ENCODE measurements around the gene CHEK1. TPM values are rescaled to one million over a fixed set of nuclear protein-coding genes. Genes with fewer than 3 reads are reported as not detected.

Gene CHEK1
- total RNA-seq, 1 donor from 2014 or later: 161 TPM

DNA sequence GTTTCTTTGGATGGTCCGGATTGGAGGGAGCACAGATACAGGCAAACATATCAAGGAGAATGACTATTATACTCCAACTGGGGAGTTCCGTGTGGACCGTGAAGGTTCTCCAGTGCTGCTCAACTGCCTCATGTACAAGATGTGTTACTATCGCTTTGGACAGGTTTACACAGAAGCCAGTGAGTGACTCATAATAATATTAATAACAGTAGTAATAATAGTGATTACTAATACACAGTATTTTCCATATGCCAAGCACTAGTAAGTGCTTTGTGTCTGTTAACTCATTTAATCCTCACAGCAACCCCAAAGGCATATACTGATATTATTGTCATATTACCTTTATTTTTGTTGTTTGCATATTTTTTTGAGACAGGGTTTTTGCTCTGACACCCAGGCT, 6.6 kb upstream of the CHEK1 start:
- H3K27me3 ChIP-seq: no peaks in the 10 kb centered on the region
- H3K36me3 Mint-ChIP-seq: peaks cover 20% of the 10 kb centered on the region
- peaks cover 17% of the 10 kb centered on the region for H3K36me3 ChIP-seq

DNA sequence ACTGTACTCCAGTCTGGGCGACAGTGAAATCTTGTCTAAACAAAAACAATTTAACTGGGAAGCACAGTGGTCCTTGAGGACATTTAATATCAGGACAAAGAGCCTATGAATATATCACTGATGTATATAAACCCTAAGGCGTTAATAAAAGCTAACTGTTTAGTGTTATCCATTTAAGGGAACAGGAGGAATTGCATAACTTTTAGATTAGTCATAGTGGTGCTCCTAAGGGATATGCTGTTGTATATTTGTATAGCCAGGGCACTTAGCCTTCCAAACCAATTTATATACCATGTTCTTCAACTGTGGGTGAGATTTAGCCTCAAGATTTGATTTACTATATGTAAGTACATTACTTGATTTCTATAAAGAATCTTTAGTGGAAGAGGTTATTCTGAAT, 3.0 kb upstream of the CHEK1 start:
- Histone ChIP-seq H3K27ac (no peak overlapping the region), H3F3A (ENCODE audit: low read depth) (peaks cover 32% of the 10 kb centered on the region), H3K9me3 (ENCODE audit: low read depth) (no peaks in the 10 kb centered on the region), H3K27me3 (no peaks in the 10 kb centered on the region), H3K36me3 (peaks cover 6% of the 10 kb centered on the region), H4K20me1 (ENCODE audit: low read depth) (no peaks in the 10 kb centered on the region), H2AFZ (replicated peaks) (no peak overlapping the region), H3K4me3 (no peak overlapping the region), H3K4me2 (no peak overlapping the region), H3K79me2 (ENCODE audit: low read depth) (peaks cover 15% of the 10 kb centered on the region), H3K4me1 (peaks cover 8% of the 10 kb centered on the region), H3K9ac (no peak overlapping the region)
- Mint-ChIP-seq H3K27me3 (ENCODE audit: insufficient read depth, low read depth) (peaks cover 3% of the 10 kb centered on the region), H3K9me3 (no peaks in the 10 kb centered on the region), H3K4me3 (no peak overlapping the region), H3K27ac (no peak overlapping the region), H3K36me3 (peaks cover 10% of the 10 kb centered on the region), H3K4me1 (peaks cover 7% of the 10 kb centered on the region)
- DNase-seq (ENCODE audit: low spot score): no peak
- TF ChIP-seq, protein P1, sequence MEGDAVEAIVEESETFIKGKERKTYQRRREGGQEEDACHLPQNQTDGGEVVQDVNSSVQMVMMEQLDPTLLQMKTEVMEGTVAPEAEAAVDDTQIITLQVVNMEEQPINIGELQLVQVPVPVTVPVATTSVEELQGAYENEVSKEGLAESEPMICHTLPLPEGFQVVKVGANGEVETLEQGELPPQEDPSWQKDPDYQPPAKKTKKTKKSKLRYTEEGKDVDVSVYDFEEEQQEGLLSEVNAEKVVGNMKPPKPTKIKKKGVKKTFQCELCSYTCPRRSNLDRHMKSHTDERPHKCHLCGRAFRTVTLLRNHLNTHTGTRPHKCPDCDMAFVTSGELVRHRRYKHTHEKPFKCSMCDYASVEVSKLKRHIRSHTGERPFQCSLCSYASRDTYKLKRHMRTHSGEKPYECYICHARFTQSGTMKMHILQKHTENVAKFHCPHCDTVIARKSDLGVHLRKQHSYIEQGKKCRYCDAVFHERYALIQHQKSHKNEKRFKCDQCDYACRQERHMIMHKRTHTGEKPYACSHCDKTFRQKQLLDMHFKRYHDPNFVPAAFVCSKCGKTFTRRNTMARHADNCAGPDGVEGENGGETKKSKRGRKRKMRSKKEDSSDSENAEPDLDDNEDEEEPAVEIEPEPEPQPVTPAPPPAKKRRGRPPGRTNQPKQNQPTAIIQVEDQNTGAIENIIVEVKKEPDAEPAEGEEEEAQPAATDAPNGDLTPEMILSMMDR (IDR thresholded peaks at IDR 0.05): no peak
- TF ChIP-seq EZH2 (IDR thresholded peaks at IDR 0.05) (no peak), EZH2phosphoT487 (IDR thresholded peaks at IDR 0.05) (no peak)

More for the DNA sequence above, 6.6 kb upstream of the CHEK1 start:
- Histone ChIP-seq H3K27ac (no peak overlapping the region), H3K9me3 (ENCODE audit: low read depth) (no peaks in the 10 kb centered on the region), H4K20me1 (ENCODE audit: low read depth) (no peaks in the 10 kb centered on the region), H3K9ac (no peak overlapping the region), H3K4me2 (no peak overlapping the region), H3K4me3 (no peak overlapping the region), H3K4me1 (no peaks in the 10 kb centered on the region), H3F3A (ENCODE audit: low read depth) (peaks cover 3% of the 10 kb centered on the region), H2AFZ (replicated peaks) (no peak overlapping the region), H3K79me2 (ENCODE audit: low read depth) (no peaks in the 10 kb centered on the region)
- H3K9me3 Mint-ChIP-seq: no peaks in the 10 kb centered on the region
- H3K27ac Mint-ChIP-seq: no peak overlapping the region
- no peak for TF ChIP-seq EZH2 (IDR thresholded peaks at IDR 0.05)
- no peak for TF ChIP-seq EZH2phosphoT487 (IDR thresholded peaks at IDR 0.05)
- TF ChIP-seq, protein P1 (IDR thresholded peaks at IDR 0.05): no peak
- H3K4me1 Mint-ChIP-seq: no peaks in the 10 kb centered on the region
- no peak for DNase-seq (ENCODE audit: low spot score)
- H3K27me3 Mint-ChIP-seq (ENCODE audit: insufficient read depth, low read depth): peaks cover 3% of the 10 kb centered on the region
- no peak overlapping the region for H3K4me3 Mint-ChIP-seq

DNA sequence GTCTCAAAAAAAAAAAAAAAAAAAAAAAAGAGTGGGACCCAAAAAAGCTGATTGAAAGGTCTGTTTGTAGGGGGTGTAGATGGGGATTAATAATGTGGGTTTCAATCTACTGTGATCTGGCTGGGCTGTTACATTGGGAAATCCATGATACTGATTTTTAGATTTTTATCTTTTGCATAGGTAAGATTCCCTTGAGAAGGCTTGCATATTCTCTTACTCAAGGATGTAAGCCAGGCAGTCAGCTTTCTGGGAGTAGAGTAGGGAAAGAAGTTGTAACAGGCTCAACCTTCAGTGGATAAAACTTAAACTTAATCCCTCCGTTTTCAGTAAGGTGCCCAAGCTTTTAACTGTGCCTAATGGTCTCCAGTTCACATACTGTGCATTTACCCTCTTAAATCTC, 1.9 kb upstream of the CHEK1 start:
- Histone ChIP-seq H3K9ac (no peak overlapping the region), H3F3A (ENCODE audit: low read depth) (peaks cover 32% of the 10 kb centered on the region), H4K20me1 (ENCODE audit: low read depth) (no peaks in the 10 kb centered on the region), H3K4me1 (peaks cover 19% of the 10 kb centered on the region), H3K4me3 (no peak overlapping the region), H3K27me3 (no peaks in the 10 kb centered on the region), H3K36me3 (peaks cover 8% of the 10 kb centered on the region), H3K4me2 (no peak overlapping the region), H3K27ac (no peak overlapping the region), H3K9me3 (ENCODE audit: low read depth) (no peaks in the 10 kb centered on the region), H3K79me2 (ENCODE audit: low read depth) (peaks cover 26% of the 10 kb centered on the region), H2AFZ (replicated peaks) (no peak overlapping the region)
- no peak for TF ChIP-seq EZH2phosphoT487 (IDR thresholded peaks at IDR 0.05)
- TF ChIP-seq, protein P1 (IDR thresholded peaks at IDR 0.05): no peak
- TF ChIP-seq EZH2 (IDR thresholded peaks at IDR 0.05): no peak
- no peak for DNase-seq (ENCODE audit: low spot score)
- peaks cover 16% of the 10 kb centered on the region for H3K4me1 Mint-ChIP-seq
- H3K9me3 Mint-ChIP-seq: no peaks in the 10 kb centered on the region
- H3K27ac Mint-ChIP-seq: no peak overlapping the region
- H3K36me3 Mint-ChIP-seq: peaks cover 10% of the 10 kb centered on the region
- peaks cover 3% of the 10 kb centered on the region for H3K27me3 Mint-ChIP-seq (ENCODE audit: insufficient read depth, low read depth)
- no peak overlapping the region for H3K4me3 Mint-ChIP-seq
